ENCODE data around the gene PTGR2.

PTGR2 gene

DNA sequence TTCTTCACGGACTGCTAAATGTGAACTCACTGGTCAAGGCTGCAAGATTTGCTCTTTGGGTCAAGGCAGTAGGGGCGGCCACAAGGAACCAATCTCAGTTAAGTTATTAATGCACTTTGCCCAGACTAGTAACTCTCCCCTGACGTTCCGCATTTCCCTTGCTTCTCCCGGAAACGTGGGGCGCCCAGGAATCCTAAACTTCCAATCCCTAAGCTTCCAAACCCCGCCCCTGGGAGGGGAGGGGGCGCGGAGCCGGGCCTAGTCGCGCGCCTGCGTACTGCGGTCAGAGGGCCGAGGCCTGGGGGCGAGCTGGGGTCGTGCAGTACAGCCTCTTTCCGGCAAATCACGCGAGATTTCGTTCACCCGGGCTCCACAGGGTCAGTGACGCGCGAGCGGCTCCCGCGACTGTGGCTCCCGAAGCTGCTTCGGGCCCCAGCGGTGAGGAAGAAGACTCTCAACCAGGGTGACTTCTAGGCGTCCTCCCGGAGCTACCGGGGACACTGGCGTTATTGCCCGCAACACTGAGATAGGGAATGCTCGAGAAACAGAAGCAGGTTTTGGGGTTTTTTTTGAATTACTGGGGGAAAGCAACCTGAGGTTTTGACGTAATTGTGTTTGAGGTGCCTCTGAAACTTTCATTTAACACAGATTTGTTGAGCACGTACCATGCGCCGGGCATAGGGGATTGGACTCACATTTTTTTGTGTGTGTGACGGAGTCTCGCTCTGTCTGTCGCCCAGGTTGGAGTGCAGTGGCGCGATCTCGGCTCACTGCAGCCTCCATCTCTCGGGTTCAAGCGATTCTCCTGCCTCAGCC is at the start of gene PTGR2:
Gene PTGR2, plus strand, starts transcription at position 265 of the 816 bp plus-strand sequence. CDS start 7,032 bp downstream, outside the sequence.
- H3K4me3 ChIP-seq (ENCODE audit: low read depth, low read length) = peak within 1 kb of the TSS; percentile 79
- TF ChIP-seq, protein P1, sequence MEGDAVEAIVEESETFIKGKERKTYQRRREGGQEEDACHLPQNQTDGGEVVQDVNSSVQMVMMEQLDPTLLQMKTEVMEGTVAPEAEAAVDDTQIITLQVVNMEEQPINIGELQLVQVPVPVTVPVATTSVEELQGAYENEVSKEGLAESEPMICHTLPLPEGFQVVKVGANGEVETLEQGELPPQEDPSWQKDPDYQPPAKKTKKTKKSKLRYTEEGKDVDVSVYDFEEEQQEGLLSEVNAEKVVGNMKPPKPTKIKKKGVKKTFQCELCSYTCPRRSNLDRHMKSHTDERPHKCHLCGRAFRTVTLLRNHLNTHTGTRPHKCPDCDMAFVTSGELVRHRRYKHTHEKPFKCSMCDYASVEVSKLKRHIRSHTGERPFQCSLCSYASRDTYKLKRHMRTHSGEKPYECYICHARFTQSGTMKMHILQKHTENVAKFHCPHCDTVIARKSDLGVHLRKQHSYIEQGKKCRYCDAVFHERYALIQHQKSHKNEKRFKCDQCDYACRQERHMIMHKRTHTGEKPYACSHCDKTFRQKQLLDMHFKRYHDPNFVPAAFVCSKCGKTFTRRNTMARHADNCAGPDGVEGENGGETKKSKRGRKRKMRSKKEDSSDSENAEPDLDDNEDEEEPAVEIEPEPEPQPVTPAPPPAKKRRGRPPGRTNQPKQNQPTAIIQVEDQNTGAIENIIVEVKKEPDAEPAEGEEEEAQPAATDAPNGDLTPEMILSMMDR (IDR thresholded peaks at IDR 0.05; ENCODE audit: control insufficient read depth, extremely low read depth, insufficient read depth) = no peak
- peak; percentile 78 for DNase-seq (ENCODE audit: low read depth)

DNA sequence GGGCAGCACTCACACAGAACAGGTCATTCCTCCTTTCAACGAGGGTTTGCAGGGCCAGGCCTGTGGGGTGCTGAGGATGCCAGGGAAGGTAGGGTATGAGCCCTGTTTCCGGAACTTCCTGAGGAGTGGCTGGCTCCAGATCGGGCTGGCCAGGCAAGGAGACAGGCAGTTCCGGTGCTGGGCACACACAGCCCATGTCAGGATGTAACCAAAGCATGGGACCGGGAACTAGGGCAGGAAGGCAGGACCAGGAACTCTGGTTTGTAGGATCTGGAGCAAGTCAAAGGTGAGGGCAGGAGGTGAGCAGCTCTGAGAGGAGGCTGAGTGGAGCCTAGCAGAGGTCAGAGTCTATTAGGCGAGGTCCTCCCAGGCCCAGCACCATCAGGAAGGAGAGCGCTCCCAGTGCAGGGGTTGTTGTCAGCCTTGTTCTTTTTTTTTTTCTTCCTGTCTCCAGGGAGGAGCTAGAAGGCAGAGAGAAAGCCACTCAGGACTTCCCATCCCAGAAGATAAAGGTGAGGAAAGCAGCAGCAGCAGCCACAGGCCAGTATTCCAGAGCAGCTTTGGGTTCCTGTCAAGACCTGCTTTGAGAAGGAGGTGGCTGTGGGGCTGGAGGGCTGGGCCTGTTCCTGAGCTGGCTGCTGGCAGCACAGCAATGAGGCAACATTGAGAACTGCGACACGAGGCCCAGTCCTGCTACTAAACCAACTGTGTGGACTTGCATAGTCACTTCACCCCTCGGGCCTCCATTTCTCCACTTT is 49.0 kb upstream of the PTGR2 start:
- TF ChIP-seq, protein P1 (IDR thresholded peaks at IDR 0.05; ENCODE audit: control insufficient read depth, extremely low read depth, insufficient read depth) = no peak
- H3K4me3 ChIP-seq (ENCODE audit: low read depth, low read length) = no peak overlapping the region
- no peak for DNase-seq (ENCODE audit: low read depth)

DNA sequence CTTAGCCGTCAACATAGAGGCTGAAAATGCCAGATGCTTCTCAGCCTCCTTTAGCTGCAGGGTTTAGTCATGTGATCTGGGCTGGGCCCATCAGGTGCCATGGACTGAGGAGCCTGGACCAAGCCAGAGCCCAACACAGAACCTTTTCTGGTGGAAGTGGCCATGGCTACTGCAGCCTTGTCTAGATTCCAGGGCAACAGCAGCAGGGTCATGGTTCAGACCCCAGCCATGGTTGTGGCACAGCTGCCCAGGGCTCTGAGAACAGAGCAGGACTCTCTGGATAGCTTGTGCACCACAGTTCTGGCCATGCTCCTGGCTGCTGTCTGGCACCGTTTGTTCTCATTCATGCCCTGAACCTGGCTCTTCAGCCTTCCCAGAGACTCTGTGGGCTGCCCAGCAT is 47.0 kb upstream of the PTGR2 start:
- H3K4me3 ChIP-seq (ENCODE audit: low read depth, low read length) = no peak overlapping the region
- no peak for DNase-seq (ENCODE audit: low read depth)
- TF ChIP-seq, protein P1 (IDR thresholded peaks at IDR 0.05; ENCODE audit: control insufficient read depth, extremely low read depth, insufficient read depth) = no peak

DNA sequence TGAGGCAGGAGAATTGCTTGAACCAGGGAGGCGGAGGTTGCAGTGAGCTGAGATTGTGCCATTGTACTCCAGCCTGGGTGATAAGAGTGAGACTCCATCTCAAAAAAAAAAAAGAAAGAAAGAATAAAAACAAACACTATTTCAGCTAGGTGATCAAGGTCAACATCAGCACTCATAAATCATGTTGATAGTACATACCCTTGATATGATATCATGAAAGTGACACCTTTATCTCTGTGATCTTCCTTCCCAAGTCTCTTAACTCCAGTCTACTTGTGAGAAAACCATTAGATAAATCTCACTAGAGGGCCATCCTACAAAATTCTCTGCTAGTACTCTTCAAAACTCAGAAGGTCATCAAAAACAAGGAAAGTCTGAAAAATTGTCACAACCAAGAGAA is 44.2 kb upstream of the PTGR2 start:
- TF ChIP-seq, protein P1 (IDR thresholded peaks at IDR 0.05; ENCODE audit: control insufficient read depth, extremely low read depth, insufficient read depth) = no peak
- no peak overlapping the region for H3K4me3 ChIP-seq (ENCODE audit: low read depth, low read length)
- no peak for DNase-seq (ENCODE audit: low read depth)

DNA sequence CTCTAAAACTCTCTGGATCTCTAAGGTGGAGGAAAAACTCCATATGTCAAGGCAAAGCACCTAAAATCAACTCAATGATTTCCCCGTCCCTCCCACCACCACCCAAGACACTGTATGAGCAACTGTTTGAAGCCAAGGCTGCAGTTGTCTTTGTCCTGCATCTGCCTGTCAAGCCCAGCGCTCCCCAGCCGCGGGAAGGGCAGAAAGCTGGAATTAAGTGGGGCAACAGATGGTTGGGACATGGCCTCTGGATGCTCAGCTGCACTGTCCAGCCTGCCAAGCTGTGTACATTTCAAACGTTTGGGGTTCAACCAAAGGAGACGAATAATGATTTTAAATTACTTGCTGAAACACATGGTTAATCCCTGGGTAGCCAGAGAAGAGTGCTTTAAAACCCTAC is 42.2 kb upstream of the PTGR2 start:
- no peak overlapping the region for H3K4me3 ChIP-seq (ENCODE audit: low read depth, low read length)
- DNase-seq (ENCODE audit: low read depth) = no peak
- TF ChIP-seq, protein P1 (IDR thresholded peaks at IDR 0.05; ENCODE audit: control insufficient read depth, extremely low read depth, insufficient read depth) = no peak

DNA sequence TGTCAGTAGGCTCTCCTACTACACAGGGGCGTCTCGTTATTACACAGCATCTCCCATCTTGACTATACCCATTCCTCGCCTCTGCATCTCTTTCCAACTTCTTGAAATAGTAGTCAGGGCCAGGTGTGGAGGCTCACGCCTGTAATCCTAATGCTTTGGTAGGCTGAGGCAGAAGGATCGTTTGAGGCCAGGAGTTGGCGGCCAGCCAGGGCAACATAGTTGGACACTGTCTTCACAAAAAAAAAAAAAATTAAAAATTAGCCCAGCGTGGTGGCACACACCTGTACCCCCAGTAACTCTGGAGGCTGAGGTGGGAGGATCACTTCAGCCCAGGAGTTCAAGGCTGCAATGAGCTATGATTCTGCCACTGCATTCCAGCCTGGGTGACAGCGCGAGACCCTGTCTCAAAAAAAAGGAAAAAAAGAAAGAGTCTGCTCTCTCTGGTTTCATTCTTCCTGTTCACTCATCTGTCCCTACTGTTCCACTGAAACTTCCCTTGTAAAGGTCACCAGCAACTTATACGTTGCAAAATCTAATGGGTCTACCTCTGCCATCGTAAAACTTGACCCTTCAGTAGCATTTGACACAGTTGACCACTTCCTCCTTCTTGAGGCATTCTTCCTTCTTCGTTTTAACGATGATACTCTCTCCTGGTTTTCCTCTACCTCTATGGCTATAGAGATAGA is 41.0 kb upstream of the PTGR2 start:
- TF ChIP-seq, protein P1 (IDR thresholded peaks at IDR 0.05; ENCODE audit: control insufficient read depth, extremely low read depth, insufficient read depth) = no peak
- no peak overlapping the region for H3K4me3 ChIP-seq (ENCODE audit: low read depth, low read length)
- no peak for DNase-seq (ENCODE audit: low read depth)

Measured in LNCaP clone FGC (cell line).